Activated CD8-positive, alpha-beta memory T cell treated with anti-CD3 and anti-CD28 coated beads, Interleukin-2, amount 50 U/mL, for 48 hours (primary cell): ENCODE data around the gene MAPK12.
"Not testable (repeated sequence)": the region's sequence is repeated elsewhere in the genome, so short reads cannot be mapped to it uniquely, and the experiment has no call there.

Experiments used
- DNase-seq: peaks from one replicate; pipeline ENCODE4 v3.0.0-alpha.2; 2020

The MAPK12 gene

GRCh38 chr22:50280708-50281383 is 19.4 kb upstream of the MAPK12 start:
- no peak for DNase-seq

GRCh38 chr22:50280022-50280707 is 18.7 kb upstream of the MAPK12 start:
- DNase-seq = no peak

DNA sequence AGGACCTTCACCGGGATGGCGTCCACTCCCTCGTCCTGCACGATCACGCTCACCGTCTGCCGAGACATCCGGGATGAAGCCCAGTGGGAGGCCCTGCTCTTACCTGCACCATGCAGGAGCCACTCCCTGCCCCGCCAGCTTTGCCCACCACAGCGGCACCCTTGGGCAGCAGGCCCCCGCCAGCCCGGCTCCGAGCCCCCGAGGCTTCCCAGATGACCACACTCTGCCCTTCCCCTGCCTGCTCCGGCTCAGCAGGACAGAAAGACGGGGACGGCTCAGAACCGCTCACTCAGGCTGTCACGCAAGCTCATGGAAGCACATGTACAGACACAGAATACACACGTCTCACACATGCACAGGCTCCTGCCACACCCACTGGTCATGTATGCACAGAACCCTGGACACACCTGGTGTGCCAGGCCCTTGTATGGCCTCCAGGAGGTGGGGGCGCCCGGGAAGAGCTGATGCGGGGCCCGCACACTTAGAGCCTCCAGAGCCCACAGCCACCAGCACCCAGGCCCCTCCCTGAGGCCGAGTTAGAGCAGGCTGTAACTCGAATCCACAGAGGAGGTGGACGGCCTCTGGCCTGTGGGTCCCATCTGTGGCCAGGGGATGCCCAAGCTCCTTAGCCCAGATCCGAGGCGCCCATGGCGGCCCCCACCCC is 17.6 kb upstream of the MAPK12 start:
- DNase-seq = no peak

DNA sequence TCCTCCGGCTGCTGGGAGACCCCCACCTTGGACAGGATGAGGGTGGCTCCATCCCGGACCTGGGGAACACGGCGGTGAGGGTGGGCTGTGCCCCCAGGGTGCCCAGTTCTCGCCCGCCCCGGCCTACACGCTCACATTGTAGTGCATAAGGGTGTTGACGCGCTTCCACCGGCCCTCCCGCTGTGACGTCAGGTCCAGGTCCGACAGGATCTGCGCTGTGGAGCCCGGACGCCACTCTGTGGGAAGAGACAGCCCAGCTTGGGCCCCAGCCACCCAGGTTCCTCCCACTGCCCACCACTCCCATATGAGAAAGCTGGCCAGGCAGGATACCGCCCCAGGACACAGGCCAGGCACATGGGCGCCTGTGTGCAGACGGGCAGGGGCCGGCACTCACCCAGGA is 17.0 kb upstream of the MAPK12 start:
- no peak for DNase-seq

DNA sequence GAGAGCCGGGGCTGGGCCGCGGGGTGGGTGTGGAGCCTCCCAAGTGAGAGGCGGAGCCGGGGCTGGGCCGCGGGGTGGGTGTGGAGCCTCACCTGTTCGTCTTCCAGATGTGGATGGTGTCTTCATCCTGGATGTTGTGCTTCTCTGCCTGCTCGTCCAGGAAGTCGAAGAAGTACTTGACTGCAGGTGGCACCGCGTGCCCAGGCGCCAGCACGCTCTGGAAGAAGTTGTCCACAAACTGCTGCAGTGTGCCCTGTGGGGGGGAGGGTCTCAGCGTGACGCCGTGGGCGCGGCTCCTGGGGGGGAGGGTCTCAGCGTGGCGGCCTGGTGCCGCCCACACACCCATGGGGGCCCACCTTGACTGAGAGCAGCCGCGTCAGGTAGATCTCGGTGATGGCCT is 16.3 kb upstream of the MAPK12 start:
- DNase-seq = no peak

GRCh38 chr22:50276143-50276542 is 14.7 kb upstream of the MAPK12 start:
- DNase-seq = peak; percentile 85

DNA sequence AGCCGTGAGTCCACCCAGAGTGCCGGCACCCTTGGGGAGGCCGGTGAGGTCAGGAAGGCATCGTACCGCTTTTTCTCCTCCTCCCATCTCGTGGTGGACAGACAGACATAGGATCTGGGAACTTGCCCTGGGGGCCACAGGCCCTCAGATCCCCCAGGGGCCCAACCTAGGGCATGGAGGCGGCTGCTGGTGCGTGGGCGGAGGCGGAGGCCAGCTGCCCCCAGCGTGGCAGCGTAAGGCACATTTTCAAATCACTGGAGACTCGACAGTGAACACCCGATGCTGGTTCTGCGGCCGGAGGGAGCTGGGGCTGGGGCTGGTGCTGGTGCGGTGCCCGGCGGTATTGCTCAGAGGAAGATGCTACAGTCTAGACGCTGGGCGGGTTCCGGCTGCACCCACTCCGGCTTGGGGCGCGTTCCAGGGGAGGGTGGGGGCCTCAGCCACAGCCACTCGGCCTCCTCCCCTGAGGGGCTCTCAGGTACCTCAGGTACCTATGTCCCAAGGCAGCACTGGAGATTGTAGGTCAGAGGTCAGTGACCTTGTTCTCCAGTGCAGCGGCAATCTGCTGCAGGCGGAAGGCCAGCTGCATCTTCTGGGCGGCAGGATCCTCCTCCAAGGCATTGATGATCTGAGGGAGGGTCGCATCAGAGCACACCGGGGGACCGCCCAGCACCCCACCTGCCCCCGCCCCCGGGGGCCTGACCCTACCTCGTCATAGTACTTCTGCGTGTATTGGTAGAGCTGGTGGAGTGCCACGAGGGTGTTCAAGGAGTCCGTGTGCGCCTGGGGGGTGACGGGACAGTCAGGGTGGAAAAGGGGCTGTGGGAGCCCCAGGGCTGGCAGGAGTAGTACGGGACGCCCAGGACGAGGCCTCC is 13.9 kb upstream of the MAPK12 start:
- no peak for DNase-seq

- no peak for DNase-seq
Observed at GRCh38 chr22:50274771-50275170, 13.3 kb upstream of the MAPK12 start.

GRCh38 chr22:50274311-50274710 is 12.8 kb upstream of the MAPK12 start:
- DNase-seq = no peak

DNA sequence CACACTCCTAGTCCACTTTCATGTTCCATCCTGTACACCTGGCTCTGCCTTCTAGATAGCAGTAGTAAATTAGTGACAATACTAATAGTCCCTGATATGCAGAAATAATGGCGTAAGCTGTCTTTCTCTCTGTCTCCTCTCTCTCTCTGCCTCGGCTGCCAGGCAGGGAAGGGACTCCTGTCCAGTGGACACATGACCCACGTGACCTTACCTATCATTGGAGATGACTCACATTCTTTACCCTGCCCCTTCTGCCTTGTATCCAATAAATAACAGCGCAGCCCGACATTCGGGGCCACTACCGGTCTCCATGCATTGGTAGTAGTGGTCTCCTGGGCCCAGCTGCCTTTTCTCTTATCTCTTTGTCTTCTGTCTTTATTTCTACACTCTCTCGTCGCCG is 12.3 kb upstream of the MAPK12 start:
- not testable (repeated sequence) for DNase-seq

DNA sequence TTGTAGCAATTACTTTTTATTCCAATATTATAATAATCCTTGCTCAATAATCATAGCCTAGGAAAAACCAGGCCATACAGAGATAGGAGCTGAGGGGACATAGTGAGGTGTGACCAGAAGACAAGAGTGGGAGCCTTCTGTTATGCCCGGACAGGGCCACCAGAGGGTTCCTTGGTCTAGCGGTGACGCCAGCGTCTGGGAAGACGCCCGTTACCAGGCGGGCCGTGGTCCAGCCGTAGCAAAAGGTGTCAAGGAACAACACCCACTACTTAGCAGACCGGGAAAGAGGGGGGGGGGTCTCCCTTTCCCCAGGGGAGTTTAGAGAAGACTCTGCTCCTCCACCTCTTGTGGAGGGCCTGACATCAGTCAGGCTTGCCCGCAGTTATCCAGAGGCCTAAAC is 11.9 kb upstream of the MAPK12 start:
- DNase-seq = not testable (repeated sequence)

DNA sequence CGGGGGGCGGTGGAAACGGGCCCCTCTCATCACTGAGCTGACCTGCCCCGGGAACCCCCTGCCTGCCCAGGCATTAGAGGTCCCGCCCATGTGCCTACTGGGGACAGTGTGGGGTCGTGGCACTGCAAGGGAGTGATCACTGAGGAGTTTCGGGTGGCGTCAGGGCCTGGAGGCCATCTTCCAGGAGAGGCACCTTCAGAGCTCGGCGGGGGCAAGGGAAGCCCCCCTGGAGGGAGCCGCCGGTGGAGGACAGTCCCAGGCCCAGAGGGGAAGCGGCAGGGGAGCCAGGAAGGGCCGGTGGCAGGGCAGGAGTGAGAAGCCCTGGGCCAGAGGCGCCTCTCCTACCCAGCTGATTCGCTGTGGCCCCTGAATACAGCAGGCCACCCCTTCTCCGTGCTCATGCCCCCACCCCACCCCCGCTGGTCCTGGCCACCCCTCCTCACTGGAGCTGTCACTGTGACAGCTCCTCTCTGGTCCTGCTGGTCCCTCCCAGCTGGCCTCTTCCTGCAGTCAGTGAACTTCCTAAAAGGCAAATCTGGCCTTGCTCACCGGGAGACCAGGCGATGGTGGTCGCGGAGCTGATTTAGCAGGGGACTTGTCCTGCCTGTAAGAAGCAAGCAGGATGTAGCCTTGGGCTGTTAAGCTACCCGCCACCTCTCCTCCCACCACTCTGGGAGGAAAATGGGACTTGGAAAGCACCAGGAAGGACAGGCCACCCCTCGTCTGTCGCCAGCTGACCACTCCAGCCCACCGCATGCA is 10.7 kb upstream of the MAPK12 start:
- no peak for DNase-seq

GRCh38 chr22:50271519-50271970 is 10.1 kb upstream of the MAPK12 start:
- peak; percentile 82 for DNase-seq

GRCh38 chr22:50270666-50271394 is 9.3 kb upstream of the MAPK12 start:
- peak; percentile 84 for DNase-seq

DNA sequence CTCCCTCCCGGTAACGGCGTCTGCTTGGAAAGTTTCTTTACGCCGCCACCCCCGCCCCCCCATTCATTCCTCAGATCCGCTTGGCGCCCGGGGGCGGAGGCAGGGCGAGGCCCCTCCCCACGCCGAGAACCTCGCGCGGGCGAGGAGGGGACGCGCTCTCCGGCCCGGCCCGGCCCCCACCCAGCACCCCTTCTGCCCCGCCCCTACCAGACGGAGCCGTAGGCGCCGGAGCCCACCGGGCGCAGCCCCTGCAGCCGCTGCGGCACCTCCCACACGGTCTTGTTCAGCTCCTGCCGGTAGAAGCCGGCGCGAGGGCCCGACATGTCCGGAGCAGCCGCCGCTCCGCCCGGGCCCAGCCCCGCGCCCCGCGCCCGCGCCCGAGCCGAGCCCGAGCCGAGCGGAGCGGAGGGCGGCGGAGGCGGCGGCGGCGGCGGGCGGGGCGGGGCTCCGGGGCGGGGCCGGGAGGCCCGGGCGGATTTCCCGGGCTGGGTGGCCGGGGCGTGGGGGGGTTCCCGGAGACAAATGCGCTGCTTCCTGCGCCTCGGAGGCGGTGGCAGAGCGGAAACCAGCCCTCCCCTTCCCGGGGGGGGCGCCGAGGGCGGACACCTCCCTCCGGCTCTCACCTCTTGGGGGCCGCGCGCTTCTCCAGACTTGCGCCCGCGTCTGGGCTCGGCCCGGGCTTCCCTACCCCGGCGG is 8.6 kb upstream of the MAPK12 start, which contains the start of gene MAPK11:
MAPK11 (minus strand) TSS at position 411 of the 696 bp plus-strand sequence; CDS start at position 323, 88 bp downstream.
- peak; percentile 80 for DNase-seq

DNA sequence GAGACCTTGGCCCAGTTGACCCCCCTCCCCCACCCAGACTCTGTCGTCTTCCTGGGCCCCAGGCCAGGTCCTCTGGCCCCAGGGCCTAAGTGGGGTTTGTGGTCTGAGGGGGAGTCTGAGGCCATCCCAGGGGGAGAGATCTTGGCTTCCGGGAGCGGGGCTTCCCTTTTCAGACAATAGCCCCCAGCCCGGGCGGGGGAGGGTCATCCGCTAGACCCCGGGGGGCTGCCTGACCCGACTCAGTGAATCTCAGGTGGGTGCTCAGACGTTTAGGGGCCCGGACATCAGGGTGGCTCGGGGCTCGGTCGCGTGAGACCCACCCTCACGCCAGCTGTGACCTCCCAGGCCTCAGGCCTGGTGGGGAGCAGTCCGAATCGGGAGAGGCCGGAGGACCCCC is 8.1 kb upstream of the MAPK12 start:
- no peak for DNase-seq

- no peak for DNase-seq
Observed at GRCh38 chr22:50268655-50269113, 7.2 kb upstream of the MAPK12 start.

DNA sequence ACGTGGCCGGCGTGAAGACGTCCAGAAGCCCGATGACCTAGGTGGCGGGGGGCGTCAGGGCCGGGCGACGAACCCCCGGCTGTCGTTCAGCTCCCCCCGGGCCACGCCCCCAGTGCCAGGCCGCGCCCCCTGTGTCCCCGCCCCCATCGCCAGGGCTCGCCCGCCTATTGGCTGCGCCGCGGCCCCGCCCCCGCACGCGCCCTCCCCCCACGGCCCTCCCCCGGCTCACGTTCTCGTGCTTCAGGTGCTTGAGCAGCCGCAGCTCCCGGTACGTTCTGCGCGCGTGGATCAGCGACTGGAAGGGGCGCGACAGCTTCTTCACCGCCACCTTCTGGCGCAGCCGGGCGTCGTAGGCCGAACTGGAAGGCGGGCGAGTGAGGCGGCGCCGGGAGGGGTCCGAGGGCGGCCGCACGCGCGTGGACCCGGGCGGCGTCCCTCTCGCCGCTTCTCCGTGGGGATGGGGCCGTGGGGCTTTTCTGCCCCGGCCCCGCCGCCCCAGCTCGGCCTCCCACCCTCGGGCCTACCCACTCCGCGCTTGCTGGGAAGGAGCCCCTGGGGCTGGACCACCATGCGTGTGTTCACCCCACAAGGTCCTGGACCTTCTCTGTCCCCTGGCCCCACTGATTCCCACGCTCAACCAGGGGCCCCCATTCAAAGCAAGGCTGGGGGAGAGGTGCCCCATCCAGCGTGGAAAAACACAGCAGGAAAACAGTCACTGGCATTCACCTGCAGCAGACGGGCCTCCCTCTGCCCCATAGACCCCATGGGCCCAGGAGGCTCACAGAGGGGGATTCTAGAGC is 6.3 kb upstream of the MAPK12 start:
- DNase-seq = peak; percentile 83

DNA sequence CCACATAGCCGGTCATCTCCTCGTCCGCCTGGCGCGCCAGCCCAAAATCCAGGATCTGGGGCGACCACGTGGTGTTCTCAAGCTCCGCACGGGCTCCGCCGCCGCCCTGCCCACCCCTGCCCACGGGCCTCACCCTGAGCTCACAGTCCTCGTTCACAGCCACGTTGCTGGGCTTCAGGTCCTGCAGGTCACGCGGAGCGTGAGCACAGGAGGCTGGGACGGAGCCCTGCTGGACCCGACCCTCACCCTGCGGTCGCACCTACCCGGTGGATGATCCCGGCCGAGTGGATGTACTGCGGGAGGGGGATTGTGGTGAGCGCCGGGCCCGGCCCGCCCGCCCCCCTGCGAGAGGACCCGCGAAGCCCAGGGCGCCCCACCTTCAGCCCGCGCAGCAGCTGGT is 5.5 kb upstream of the MAPK12 start:
- no peak for DNase-seq
